Endothelial cell (in vitro differentiated cells): ENCODE measurements around the gene PPFIA4. TPM values are rescaled to one million over a fixed set of nuclear protein-coding genes. Genes with fewer than 3 reads are reported as not detected.
A peak's percentile ranks its signal among the peaks of the same experiment; 100 is the strongest.

Experiments used
- DNase-seq: peaks from one replicate; pipeline ENCODE4 v3.0.0; 2021; ENCODE audit warnings: low spot score
- H3K27ac Mint-ChIP-seq: one replicate; pipeline ENCODE4 v1.8.0; 2021; ENCODE audit warnings: mixed read lengths, inconsistent platforms; ENCODE audit not compliant: unreplicated experiment
- H3K27me3 Mint-ChIP-seq: one replicate; pipeline ENCODE4 v1.8.0; 2021; ENCODE audit warnings: mild to moderate bottlenecking, moderate library complexity, mixed read lengths, inconsistent platforms; ENCODE audit not compliant: unreplicated experiment
- H3K36me3 Mint-ChIP-seq: one replicate; pipeline ENCODE4 v1.8.0; 2021; ENCODE audit warnings: mild to moderate bottlenecking, low read depth, mixed read lengths, inconsistent platforms; ENCODE audit not compliant: unreplicated experiment
- H3K4me1 Mint-ChIP-seq: one replicate; pipeline ENCODE4 v1.8.0; 2021; ENCODE audit warnings: mild to moderate bottlenecking, mixed read lengths, inconsistent platforms; ENCODE audit not compliant: unreplicated experiment
- H3K4me3 Mint-ChIP-seq: one replicate; pipeline ENCODE4 v1.8.0; 2021; ENCODE audit warnings: mild to moderate bottlenecking, mixed read lengths, inconsistent platforms; ENCODE audit not compliant: unreplicated experiment
- H3K9me3 Mint-ChIP-seq: one replicate; pipeline ENCODE4 v1.8.0; 2021; ENCODE audit warnings: mixed read lengths, inconsistent platforms; ENCODE audit not compliant: unreplicated experiment
- total RNA-seq: library from RNA; stranded (reverse); fragmentation: NEBNext Ultra II Directional; extraction: Animal tissue kit (Norgen Biotek cat#: 25700); gene quantifications from one replicate; pipeline ENCODE4 v1.2.1, GENCODE V29; 2021; ENCODE audit not compliant: unreplicated experiment
- TF ChIP-seq, protein P1 (sequence below): fragments of 200-600 bp; sonication (generic); IDR thresholded peaks from one replicate; pipeline ENCODE4 v1.5.0; 2021; ENCODE audit warnings: antibody characterized with exemption; ENCODE audit not compliant: unreplicated experiment

The PPFIA4 gene
- total RNA-seq, 1 donor from 2014 or later, result 4.0 TPM

DNA sequence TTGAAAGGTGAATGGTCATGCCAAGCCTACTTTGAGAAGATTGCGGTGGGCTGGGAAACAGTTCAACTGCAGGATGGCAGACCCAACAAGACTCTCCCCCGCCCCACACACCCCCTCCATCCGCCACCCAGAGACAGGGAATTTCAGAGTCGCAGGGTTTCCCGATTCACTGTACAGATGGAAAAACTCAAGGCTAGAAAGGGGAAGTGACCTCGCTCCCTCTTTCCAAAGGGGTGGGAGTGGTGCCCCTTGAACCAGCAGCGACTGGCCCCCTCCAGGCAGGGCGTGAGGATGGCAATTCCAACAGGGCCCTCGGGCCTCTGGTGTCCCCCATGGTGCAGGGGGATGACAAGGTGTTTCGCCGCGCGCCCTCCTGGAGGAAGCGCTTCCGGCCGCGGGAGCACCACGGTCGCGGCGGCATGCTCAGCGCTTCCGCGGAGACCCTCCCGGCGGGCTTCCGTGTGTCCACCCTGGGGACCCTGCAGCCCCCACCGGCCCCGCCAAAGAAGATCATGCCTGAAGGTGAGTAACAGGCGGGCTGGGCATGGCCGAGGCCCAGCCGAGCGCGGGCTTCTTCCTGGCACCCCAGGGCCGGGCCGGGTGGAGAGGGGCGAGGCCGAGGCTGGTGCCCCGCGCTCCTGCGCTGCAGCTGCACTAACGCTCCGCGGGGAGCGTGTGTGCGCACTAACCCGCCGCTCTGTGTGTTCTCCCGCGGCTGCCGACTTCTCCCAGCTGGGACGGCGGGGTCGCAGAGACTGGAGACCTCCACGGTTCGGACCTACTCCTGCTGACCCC is 49.1 kb downstream of the PPFIA4 start:
- peak overlapping the region; percentile 88 for H3K4me3 Mint-ChIP-seq
- peaks cover 32% of the 10 kb centered on the region for H3K36me3 Mint-ChIP-seq

DNA sequence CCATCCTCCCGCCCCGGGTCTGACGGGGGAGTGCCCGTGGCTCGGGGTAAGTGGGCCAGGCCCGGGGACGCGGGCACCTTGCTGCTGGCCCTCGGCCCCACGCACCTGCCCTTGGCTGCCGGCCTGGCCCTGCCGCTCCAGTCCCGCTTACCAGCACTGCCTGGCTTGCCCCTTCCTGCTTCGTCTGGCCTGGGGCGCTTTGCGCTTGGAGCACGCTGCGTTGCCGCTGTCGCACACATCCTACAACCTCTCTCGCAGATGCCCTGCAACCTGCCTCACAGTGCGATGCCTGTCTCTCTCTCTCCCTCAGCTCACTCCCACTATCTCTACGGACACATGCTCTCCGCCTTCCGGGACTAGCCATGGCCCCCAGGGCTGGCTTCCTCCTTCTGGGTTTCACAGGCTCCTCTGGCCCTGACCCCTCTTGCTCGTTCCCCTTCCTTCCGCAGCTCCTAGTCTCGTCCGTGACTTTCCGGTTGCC is 49.8 kb downstream of the PPFIA4 start:
- Mint-ChIP-seq H3K27me3 (peaks cover 5% of the 10 kb centered on the region), H3K4me1 (peaks cover 46% of the 10 kb centered on the region), H3K4me3 (peak overlapping the region; percentile 93), H3K36me3 (peaks cover 32% of the 10 kb centered on the region), H3K9me3 (no peaks in the 10 kb centered on the region), H3K27ac (peak overlapping the region; percentile 70)
- DNase-seq, result peak; percentile 50
- TF ChIP-seq, protein P1, sequence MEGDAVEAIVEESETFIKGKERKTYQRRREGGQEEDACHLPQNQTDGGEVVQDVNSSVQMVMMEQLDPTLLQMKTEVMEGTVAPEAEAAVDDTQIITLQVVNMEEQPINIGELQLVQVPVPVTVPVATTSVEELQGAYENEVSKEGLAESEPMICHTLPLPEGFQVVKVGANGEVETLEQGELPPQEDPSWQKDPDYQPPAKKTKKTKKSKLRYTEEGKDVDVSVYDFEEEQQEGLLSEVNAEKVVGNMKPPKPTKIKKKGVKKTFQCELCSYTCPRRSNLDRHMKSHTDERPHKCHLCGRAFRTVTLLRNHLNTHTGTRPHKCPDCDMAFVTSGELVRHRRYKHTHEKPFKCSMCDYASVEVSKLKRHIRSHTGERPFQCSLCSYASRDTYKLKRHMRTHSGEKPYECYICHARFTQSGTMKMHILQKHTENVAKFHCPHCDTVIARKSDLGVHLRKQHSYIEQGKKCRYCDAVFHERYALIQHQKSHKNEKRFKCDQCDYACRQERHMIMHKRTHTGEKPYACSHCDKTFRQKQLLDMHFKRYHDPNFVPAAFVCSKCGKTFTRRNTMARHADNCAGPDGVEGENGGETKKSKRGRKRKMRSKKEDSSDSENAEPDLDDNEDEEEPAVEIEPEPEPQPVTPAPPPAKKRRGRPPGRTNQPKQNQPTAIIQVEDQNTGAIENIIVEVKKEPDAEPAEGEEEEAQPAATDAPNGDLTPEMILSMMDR, result no peak

More for the DNA sequence above, 49.1 kb downstream of the PPFIA4 start:
- peaks cover 46% of the 10 kb centered on the region for H3K4me1 Mint-ChIP-seq
- DNase-seq, result no peak
- no peak overlapping the region for H3K27ac Mint-ChIP-seq
- H3K9me3 Mint-ChIP-seq, result no peaks in the 10 kb centered on the region
- TF ChIP-seq, protein P1, result no peak
- H3K27me3 Mint-ChIP-seq, result peaks cover 6% of the 10 kb centered on the region

DNA sequence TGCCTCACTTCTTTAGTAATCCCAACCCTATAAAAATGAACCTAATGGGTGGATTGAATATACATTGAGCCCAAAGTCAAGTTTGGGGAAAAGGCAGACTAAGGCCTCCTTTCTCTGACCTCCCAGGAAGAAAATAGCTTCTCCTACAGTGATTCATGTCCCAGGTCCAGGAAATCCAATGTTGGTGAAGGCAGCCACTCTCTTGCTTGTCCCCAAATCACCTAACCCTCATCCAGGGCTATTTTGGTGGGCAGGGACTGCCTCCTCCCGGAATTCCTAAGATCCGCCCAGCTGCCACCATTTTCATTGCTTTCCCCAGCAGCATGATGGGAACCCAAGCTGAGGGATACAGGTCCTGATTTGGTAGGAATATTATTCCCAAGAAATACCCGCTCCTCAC is 51.1 kb downstream of the PPFIA4 start:
- Mint-ChIP-seq H3K4me3 (peak overlapping the region; percentile 11), H3K36me3 (peaks cover 25% of the 10 kb centered on the region), H3K4me1 (peaks cover 51% of the 10 kb centered on the region), H3K9me3 (no peaks in the 10 kb centered on the region), H3K27ac (no peak overlapping the region), H3K27me3 (peaks cover 5% of the 10 kb centered on the region)
- DNase-seq, result no peak
- TF ChIP-seq, protein P1, result no peak

DNA sequence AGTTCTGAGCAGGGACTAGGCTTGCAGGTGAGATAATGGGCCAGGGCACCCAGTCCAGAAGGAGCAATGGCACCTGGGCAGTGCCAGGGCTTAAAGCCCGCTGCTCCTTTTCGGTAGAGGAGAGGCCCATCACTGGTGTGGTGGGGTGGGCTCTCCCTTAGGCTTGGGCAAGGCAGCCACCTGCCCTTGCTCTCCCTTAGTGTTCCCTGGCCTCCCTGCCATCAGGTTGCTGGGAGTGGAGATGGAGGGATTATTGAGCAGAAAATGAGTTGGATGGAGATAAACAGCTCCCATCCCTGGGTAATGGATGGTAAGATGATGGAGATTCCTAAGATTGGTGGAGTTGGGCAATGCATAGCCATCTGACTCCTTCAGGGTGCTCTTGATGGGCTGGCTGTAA is 51.7 kb downstream of the PPFIA4 start:
- no peak overlapping the region for H3K27ac Mint-ChIP-seq
- DNase-seq, result no peak
- H3K9me3 Mint-ChIP-seq, result no peaks in the 10 kb centered on the region
- H3K4me3 Mint-ChIP-seq, result no peak overlapping the region
- H3K36me3 Mint-ChIP-seq, result peaks cover 21% of the 10 kb centered on the region
- H3K4me1 Mint-ChIP-seq, result peaks cover 52% of the 10 kb centered on the region
- TF ChIP-seq, protein P1, result no peak
- H3K27me3 Mint-ChIP-seq, result peaks cover 5% of the 10 kb centered on the region

DNA sequence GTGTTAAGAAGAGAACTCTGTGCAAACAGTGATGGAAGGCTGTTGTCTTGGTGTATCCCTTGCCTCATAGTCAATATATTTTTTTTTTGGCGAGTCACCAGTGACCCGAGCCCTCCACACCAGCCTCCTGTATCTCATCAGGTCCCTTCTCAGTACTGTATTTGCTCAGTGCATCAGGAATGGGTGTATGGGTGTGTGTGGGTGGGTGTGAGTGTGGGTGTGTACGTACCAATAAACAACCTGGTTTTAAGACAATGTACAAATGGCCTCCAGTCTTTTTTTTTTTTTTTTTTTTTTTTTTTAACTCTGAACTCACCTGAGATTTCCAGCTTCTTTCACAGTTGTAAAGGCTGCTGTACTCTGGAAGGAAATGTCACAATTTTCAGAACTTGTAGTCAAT is 52.2 kb downstream of the PPFIA4 start:
- Mint-ChIP-seq H3K27ac (no peak overlapping the region), H3K9me3 (no peaks in the 10 kb centered on the region), H3K4me1 (peaks cover 52% of the 10 kb centered on the region), H3K36me3 (peaks cover 16% of the 10 kb centered on the region), H3K4me3 (no peak overlapping the region), H3K27me3 (peaks cover 5% of the 10 kb centered on the region)
- DNase-seq, result no peak
- TF ChIP-seq, protein P1, result no peak
